Spleen (tissue), 7 donors: ENCODE data around the gene NAALADL1.

ENCODE experiments used
- POLR2A ChIP-seq, 3 donors: fragments of 450-650 bp; IDR thresholded peaks; one replicate each; pipeline ENCODE4 v1.5.1; 2017; ENCODE audit warnings: antibody characterized with exemption in 3 of 3, mild to moderate bottlenecking in 1 of 3
- POLR2AphosphoS5 ChIP-seq, 3 donors: sonication (generic); formaldehyde crosslinking; IDR thresholded peaks; one replicate each; pipeline ENCODE4 v1.5.1; 2017; ENCODE audit warnings: antibody characterized with exemption in 3 of 3
- TF ChIP-seq, protein P1 (sequence below), 11 experiments: fragments of 200-600 bp in 7 of 11; fragments of 450-650 bp in 4 of 11; sonication (generic) in 4 of 11; IDR thresholded peaks in 8 of 11; conservative IDR thresholded peaks in 3 of 11; 1 replicate in 7 of 11; 2 replicates in 4 of 11; pipeline versions ENCODE4 v1.4.0 to v1.8.0; 2016 to 2021; ENCODE audit warnings: antibody characterized with exemption in 11 of 11, inconsistent platforms in 4 of 11, mild to moderate bottlenecking in 1 of 11
- donor health status: DM: no; HTN: no; CAD: no; lungs with moderate emphysema.
- donor health status: DM: no; HTN: no; CAD: no.
- donor health status: DM: no; HTN: no; CAD: no.

DNA sequence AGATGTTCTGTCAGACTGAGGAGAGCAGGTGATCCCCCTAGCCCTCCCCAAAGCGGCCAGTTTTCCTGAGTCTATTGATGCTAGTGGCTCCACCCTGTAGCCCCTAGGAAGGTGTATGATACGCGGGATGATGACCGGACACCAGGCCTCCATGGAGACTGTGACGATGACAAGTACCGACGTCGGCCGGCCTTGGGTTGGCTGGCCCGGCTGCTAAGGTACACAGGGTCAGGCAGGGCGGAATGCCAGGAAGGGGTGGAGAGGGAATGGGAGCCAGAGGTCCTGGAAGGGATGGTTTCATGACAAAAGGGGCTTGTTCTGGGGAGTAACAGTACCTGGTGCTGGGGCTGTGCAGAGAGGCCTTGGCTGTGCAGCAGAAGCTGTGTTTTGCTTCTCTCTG, 28.9 kb upstream of the NAALADL1 start:
- TF ChIP-seq, protein P1, sequence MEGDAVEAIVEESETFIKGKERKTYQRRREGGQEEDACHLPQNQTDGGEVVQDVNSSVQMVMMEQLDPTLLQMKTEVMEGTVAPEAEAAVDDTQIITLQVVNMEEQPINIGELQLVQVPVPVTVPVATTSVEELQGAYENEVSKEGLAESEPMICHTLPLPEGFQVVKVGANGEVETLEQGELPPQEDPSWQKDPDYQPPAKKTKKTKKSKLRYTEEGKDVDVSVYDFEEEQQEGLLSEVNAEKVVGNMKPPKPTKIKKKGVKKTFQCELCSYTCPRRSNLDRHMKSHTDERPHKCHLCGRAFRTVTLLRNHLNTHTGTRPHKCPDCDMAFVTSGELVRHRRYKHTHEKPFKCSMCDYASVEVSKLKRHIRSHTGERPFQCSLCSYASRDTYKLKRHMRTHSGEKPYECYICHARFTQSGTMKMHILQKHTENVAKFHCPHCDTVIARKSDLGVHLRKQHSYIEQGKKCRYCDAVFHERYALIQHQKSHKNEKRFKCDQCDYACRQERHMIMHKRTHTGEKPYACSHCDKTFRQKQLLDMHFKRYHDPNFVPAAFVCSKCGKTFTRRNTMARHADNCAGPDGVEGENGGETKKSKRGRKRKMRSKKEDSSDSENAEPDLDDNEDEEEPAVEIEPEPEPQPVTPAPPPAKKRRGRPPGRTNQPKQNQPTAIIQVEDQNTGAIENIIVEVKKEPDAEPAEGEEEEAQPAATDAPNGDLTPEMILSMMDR (IDR thresholded peaks at IDR 0.05 in 8 of 11, conservative IDR thresholded peaks at IDR 0.05 in 3 of 11), result no peak
- TF ChIP-seq POLR2A (IDR thresholded peaks at IDR 0.05), result no peak
- TF ChIP-seq POLR2AphosphoS5 (IDR thresholded peaks at IDR 0.05), result no peak
